HepG2 (cell line): Measurements from ENCODE around the gene DOK1. TPM values are rescaled to one million over a fixed set of nuclear protein-coding genes. Genes with fewer than 3 reads are reported as not detected.

Source experiments
- ATAC-seq: fragments of 200-7000 bp; cut with Tn5 transposase; 3 replicates; pipeline ENCODE4 v1.9.1; 2020; ENCODE audit warnings: mild to moderate bottlenecking, moderate library complexity
- BruUV-seq: library from RNA; stranded (reverse); fragments of 400-500 nt; replicated peaks from 2 replicates; lab custom pipeline; 2021; lab: Mats Ljungman, UMichigan
- CTCF ChIA-PET: fragments of 300-600 bp; formaldehyde crosslinking; extraction: SDS; loops from one replicate; lab custom pipeline; 2021; ENCODE audit warnings: low total read pairs, inconsistent platforms, low intra/inter-chr PET ratio; lab: Yijun Ruan, JAX
- POLR2A ChIA-PET: fragments of 350-600 bp; sonication (Branson Sonifier 250); formaldehyde crosslinking; loops from one replicate; lab custom pipeline; 2020; ENCODE audit warnings: antibody characterized with exemption, inconsistent platforms; lab: Yijun Ruan, JAX
- DNase-seq: peaks from one replicate; pipeline ENCODE4 v3.0.0-alpha.2; 2015; ENCODE audit warnings: low spot score
- FAIRE-seq: peaks from 3 replicates; lab custom pipeline; 2011; peaks lifted over from hg19 to GRCh38; lab: Jason Lieb, UNC
- H2AFZ ChIP-seq: one replicate; pipeline ENCODE4 v1.6.1; 2011; ENCODE audit warnings: low read length, inconsistent platforms
- H3K27ac ChIP-seq: fragments of 300-600 bp; 3 replicates; pipeline ENCODE4 v1.8.0; 2011; ENCODE audit warnings: mixed run types, mild to moderate bottlenecking, mixed read lengths, low read length, inconsistent platforms; ENCODE audit not compliant: insufficient read depth; ENCODE audit errors: extremely low read length
- H3K27me3 ChIP-seq, 2 experiments: fragments of 200-600 bp in 1 of 2; 2 replicates in 1 of 2; 3 replicates in 1 of 2; pipeline versions ENCODE4 v1.6.0 to v1.8.0; 2011; ENCODE audit warnings: low read length in 2 of 2, mild to moderate bottlenecking in 2 of 2, moderate library complexity in 2 of 2, inconsistent platforms in 1 of 2; ENCODE audit not compliant: insufficient read depth in 2 of 2, control insufficient read depth in 1 of 2
- H3K36me3 ChIP-seq, 2 experiments: fragments of 200-600 bp in 1 of 2; replicated peaks in 1 of 2; 2 replicates in 1 of 2; 3 replicates in 1 of 2; pipeline versions ENCODE4 v1.5.1 to v1.8.0; 2011; ENCODE audit warnings: low read length in 2 of 2, inconsistent platforms in 1 of 2; ENCODE audit not compliant: insufficient read depth in 2 of 2, control insufficient read depth in 1 of 2
- H3K4me1 ChIP-seq: 2 replicates; pipeline ENCODE4 v1.5.1; 2012; ENCODE audit warnings: low read length, inconsistent platforms; ENCODE audit not compliant: insufficient read depth
- H3K4me2 ChIP-seq: 2 replicates; pipeline ENCODE4 v1.6.0; 2011; ENCODE audit warnings: low read depth, low read length, inconsistent platforms
- H3K4me3 ChIP-seq, 3 experiments: fragments of 200-600 bp in 1 of 3; sonication (generic), shearing (Covaris generic) in 1 of 3; replicated peaks in 1 of 3; 2 replicates each; pipeline ENCODE4 v1.5.1; 2011 to 2016; ENCODE audit warnings: low read length in 3 of 3, inconsistent platforms in 2 of 3, low read depth in 2 of 3, mild to moderate bottlenecking in 2 of 3, control low read depth in 1 of 3, mixed read lengths in 1 of 3; ENCODE audit not compliant: insufficient read depth in 1 of 3
- H3K79me2 ChIP-seq: one replicate; pipeline ENCODE4 v1.6.1; 2011; ENCODE audit warnings: low read length, inconsistent platforms; ENCODE audit not compliant: insufficient read depth
- H3K9ac ChIP-seq: 2 replicates; pipeline ENCODE4 v1.6.0; 2011; ENCODE audit warnings: mild to moderate bottlenecking, low read depth, low read length, inconsistent platforms; ENCODE audit not compliant: insufficient read depth
- H3K9me3 ChIP-seq: 2 replicates; pipeline ENCODE4 v1.5.1; 2012; ENCODE audit warnings: mild to moderate bottlenecking, low read length
- H4K20me1 ChIP-seq: 2 replicates; pipeline ENCODE4 v1.6.0; 2011; ENCODE audit warnings: inconsistent platforms, mild to moderate bottlenecking, low read length, moderate library complexity; ENCODE audit not compliant: insufficient read depth
- CHCHD3 ChIP-seq: sonication (generic); formaldehyde crosslinking; IDR thresholded peaks from 2 replicates; pipeline ENCODE4 v1.8.0; 2022; ENCODE audit warnings: mild to moderate bottlenecking, missing genetic modification reagents, moderate library complexity
- EHMT2 ChIP-seq: fragments of 200-600 bp; sonication (generic); IDR thresholded peaks from 2 replicates; pipeline ENCODE4 v1.7.0; 2017; ENCODE audit warnings: antibody characterized with exemption, low read depth, low read length, borderline replicate concordance
- ETV5 ChIP-seq: IDR thresholded peaks from 2 replicates; pipeline ENCODE4 v1.6.1; 2018; ENCODE audit warnings: missing biosample characterization, missing genetic modification reagents, inconsistent platforms, borderline replicate concordance
- GATA4 ChIP-seq: sonication (generic); IDR thresholded peaks from 2 replicates; pipeline ENCODE4 v1.6.1; 2016; ENCODE audit warnings: antibody characterized with exemption, low read depth, borderline replicate concordance
- HMG20B ChIP-seq: conservative IDR thresholded peaks from 2 replicates; pipeline ENCODE4 v1.6.1; 2016; ENCODE audit warnings: missing genetic modification reagents, missing compliant biosample characterization
- HOXD1 ChIP-seq: sonication (generic); formaldehyde crosslinking; IDR thresholded peaks from 2 replicates; pipeline ENCODE4 v1.5.0; 2020; ENCODE audit warnings: missing genetic modification reagents
- IRF2 ChIP-seq: IDR thresholded peaks from 2 replicates; pipeline ENCODE4 v1.6.1; 2018; ENCODE audit warnings: missing genetic modification reagents, missing compliant biosample characterization
- KDM5B ChIP-seq: sonication (generic); formaldehyde crosslinking; IDR thresholded peaks from 2 replicates; pipeline ENCODE4 v1.4.0; 2020; ENCODE audit warnings: missing genetic modification reagents, mild to moderate bottlenecking, borderline replicate concordance
- NCOA5 ChIP-seq: sonication (generic); formaldehyde crosslinking; IDR thresholded peaks from 2 replicates; pipeline ENCODE4 v1.4.0; 2020; ENCODE audit warnings: missing genetic modification reagents
- NFIC ChIP-seq: IDR thresholded peaks from 2 replicates; pipeline ENCODE4 v1.6.1; 2012; ENCODE audit warnings: mild to moderate bottlenecking, low read length, inconsistent platforms
- RAD51 ChIP-seq: fragments of 450-650 bp; IDR thresholded peaks from 2 replicates; pipeline ENCODE4 v1.6.1; 2016; ENCODE audit warnings: borderline replicate concordance
- RARG ChIP-seq: sonication (generic); formaldehyde crosslinking; IDR thresholded peaks from 2 replicates; pipeline ENCODE4 v1.4.0; 2020; ENCODE audit warnings: low read depth, mild to moderate bottlenecking, missing genetic modification reagents
- REXO4 ChIP-seq: sonication (generic); formaldehyde crosslinking; IDR thresholded peaks from 2 replicates; pipeline ENCODE4 v1.8.0; 2022; ENCODE audit warnings: missing genetic modification reagents, mild to moderate bottlenecking, borderline replicate concordance
- RFX1 ChIP-seq: fragments of 450-650 bp; IDR thresholded peaks from 2 replicates; pipeline ENCODE4 v1.6.1; 2017
- RFX5 ChIP-seq: IDR thresholded peaks from 2 replicates; pipeline ENCODE4 v1.6.1; 2011; ENCODE audit warnings: low read depth, low read length, improper control_type of control experiment
- SMARCE1 ChIP-seq: fragments of 450-650 bp; IDR thresholded peaks from 2 replicates; pipeline ENCODE4 v1.6.1; 2017; ENCODE audit warnings: borderline replicate concordance
- STAG1 ChIP-seq: sonication (generic); formaldehyde crosslinking; IDR thresholded peaks from 2 replicates; pipeline ENCODE4 v1.4.0; 2020; ENCODE audit warnings: missing genetic modification reagents
- TAF1 ChIP-seq: sonication (generic); formaldehyde crosslinking; IDR thresholded peaks from 2 replicates; pipeline ENCODE4 v1.4.0; 2020; ENCODE audit warnings: missing genetic modification reagents
- ZNF782 ChIP-seq: sonication (generic); formaldehyde crosslinking; IDR thresholded peaks from 2 replicates; pipeline ENCODE4 v1.4.0; 2020; ENCODE audit warnings: missing genetic modification reagents, mild to moderate bottlenecking, borderline replicate concordance
- ZSCAN21 ChIP-seq: sonication (generic); formaldehyde crosslinking; IDR thresholded peaks from 2 replicates; pipeline ENCODE4 v1.8.0; 2022; ENCODE audit warnings: mild to moderate bottlenecking, missing genetic modification reagents, moderate library complexity, borderline replicate concordance
- WGBS: methylation state at CpG from one replicate; pipeline ENCODE4 v1.1.6; 2017; ENCODE audit warnings: low lambda C conversion rate; 5-methylcytosine and 5-hydroxymethylcytosine counted together
- in situ Hi-C: cut with HindIII; loops from 2 replicates; pipeline ENCODE4 v1.10.0; 2017; ENCODE audit warnings: low pct_unique_long_range_greater_than_20kb; ENCODE audit not compliant: extremely low pct_ligation_motif_present
- intact Hi-C: fragments of 100-400 bp; cut with micrococcal nuclease; formaldehyde crosslinking; loops from one replicate; pipeline ENCODE4 v1.10.0; 2022; ENCODE audit not compliant: unreplicated experiment
- polyA plus RNA-seq, 8 experiments: library from polyadenylated mRNA; depleted of rRNA in 3 of 8; stranded (reverse) in 7 of 8; unstranded in 1 of 8; fragments of >200 nt; fragmentation: Illumina TruSeq in 4 of 8; extraction: Trizol in 4 of 8; gene quantifications; 2 replicates each; pipeline versions ENCODE4 v1.2.1 to v1.2.3, GENCODE V29; 2011 to 2016; ENCODE audit warnings: low read depth in 4 of 8, missing spikeins in 1 of 8, mixed read lengths in 1 of 8; ENCODE audit not compliant: insufficient read depth in 1 of 8
- total RNA-seq, 5 experiments: library from RNA; depleted of rRNA; stranded (reverse); fragments of >200 nt; fragmentation: Illumina TruSeq; extraction: Trizol; gene quantifications; 2 replicates each; pipeline ENCODE4 v1.2.3, GENCODE V29; 2016; ENCODE audit warnings: low read depth in 1 of 5
- TF ChIP-seq, protein P1 (sequence below): sonication (generic); formaldehyde crosslinking; conservative IDR thresholded peaks from 2 replicates; pipeline ENCODE4 v1.4.0; 2020; ENCODE audit warnings: missing genetic modification reagents
- TF ChIP-seq, protein P2 (sequence below): sonication (generic); formaldehyde crosslinking; IDR thresholded peaks from 2 replicates; pipeline ENCODE4 v1.4.0; 2020; ENCODE audit warnings: missing genetic modification reagents

Gene DOK1
- total and polyA plus RNA-seq, 2 of the 13 experiments (the other 11 are each of a cell fraction or from before 2014, with no cell fraction given): 0.53 to 0.74 TPM

GRCh38 chr2:74529357-74530238, 24.9 kb upstream of the DOK1 start, which contains the start of the genes AUP1 and HTRA2:
Gene AUP1, minus strand, starts transcription at chr2:74529706. Its CDS starts 77 bp downstream, at chr2:74529629.
Gene HTRA2, plus strand, starts transcription at chr2:74529933. Its CDS starts 74 bp downstream, at chr2:74530007.
- peak; percentile 83 for FAIRE-seq
- TF ChIP-seq GATA4: peak; percentile 58; the same call in 1 of the 2 replicates
- peak; percentile 87 for TF ChIP-seq ETV5 (CRISPR knock-in tag)
- TF ChIP-seq HMG20B: peak; percentile 15; the same call in 1 of the 2 replicates
- no peak for TF ChIP-seq RAD51
- peak; percentile 97 for TF ChIP-seq IRF2 (CRISPR knock-in tag)
- TF ChIP-seq CHCHD3 (CRISPR knock-in tag): no peak
- no peak; the same call in 1 of the 2 replicates for TF ChIP-seq HOXD1 (CRISPR knock-in tag)
- peak; percentile 13; the same call in 1 of the 2 replicates for TF ChIP-seq REXO4 (CRISPR knock-in tag)
- no peak for TF ChIP-seq NFIC
- peak; percentile 89; the same call in 1 of the 2 replicates for TF ChIP-seq RARG (CRISPR knock-in tag)
- no peak for TF ChIP-seq NCOA5 (CRISPR knock-in tag)
- TF ChIP-seq SMARCE1: no peak
- TF ChIP-seq, protein P1, sequence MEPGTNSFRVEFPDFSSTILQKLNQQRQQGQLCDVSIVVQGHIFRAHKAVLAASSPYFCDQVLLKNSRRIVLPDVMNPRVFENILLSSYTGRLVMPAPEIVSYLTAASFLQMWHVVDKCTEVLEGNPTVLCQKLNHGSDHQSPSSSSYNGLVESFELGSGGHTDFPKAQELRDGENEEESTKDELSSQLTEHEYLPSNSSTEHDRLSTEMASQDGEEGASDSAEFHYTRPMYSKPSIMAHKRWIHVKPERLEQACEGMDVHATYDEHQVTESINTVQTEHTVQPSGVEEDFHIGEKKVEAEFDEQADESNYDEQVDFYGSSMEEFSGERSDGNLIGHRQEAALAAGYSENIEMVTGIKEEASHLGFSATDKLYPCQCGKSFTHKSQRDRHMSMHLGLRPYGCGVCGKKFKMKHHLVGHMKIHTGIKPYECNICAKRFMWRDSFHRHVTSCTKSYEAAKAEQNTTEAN (CRISPR knock-in tag): no peak
- no peak for TF ChIP-seq EHMT2
- TF ChIP-seq ZNF782 (CRISPR knock-in tag): peak; percentile 71; the same call in 1 of the 2 replicates
- TF ChIP-seq STAG1 (CRISPR knock-in tag): peak; percentile 19
- TF ChIP-seq ZSCAN21 (CRISPR knock-in tag): peak; percentile 58
- TF ChIP-seq RFX1: no peak
- TF ChIP-seq, protein P2, sequence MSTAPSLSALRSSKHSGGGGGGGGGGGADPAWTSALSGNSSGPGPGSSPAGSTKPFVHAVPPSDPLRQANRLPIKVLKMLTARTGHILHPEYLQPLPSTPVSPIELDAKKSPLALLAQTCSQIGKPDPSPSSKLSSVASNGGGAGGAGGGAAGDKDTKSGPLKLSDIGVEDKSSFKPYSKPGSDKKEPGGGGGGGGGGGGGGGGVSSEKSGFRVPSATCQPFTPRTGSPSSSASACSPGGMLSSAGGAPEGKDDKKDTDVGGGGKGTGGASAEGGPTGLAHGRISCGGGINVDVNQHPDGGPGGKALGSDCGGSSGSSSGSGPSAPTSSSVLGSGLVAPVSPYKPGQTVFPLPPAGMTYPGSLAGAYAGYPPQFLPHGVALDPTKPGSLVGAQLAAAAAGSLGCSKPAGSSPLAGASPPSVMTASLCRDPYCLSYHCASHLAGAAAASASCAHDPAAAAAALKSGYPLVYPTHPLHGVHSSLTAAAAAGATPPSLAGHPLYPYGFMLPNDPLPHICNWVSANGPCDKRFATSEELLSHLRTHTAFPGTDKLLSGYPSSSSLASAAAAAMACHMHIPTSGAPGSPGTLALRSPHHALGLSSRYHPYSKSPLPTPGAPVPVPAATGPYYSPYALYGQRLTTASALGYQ (CRISPR knock-in tag): no peak; the same call in 1 of the 2 replicates
- TF ChIP-seq TAF1: peak; percentile 98
- TF ChIP-seq RFX5: peak; percentile 46; the same call in 1 of the 2 replicates
- peak; percentile 80; the same call in 1 of the 2 replicates for TF ChIP-seq KDM5B (CRISPR knock-in tag)

More at GRCh38 chr2:74529357-74530238, 24.9 kb upstream of the DOK1 start, which contains the start of the genes AUP1 and HTRA2:
- Histone ChIP-seq H2AFZ (no peak within 1 kb of the TSS), H3K4me1 (peaks cover 55% of the 10 kb centered on the region), H4K20me1 (no peaks in the 10 kb centered on the region), H3K27me3 (no peaks in the 10 kb centered on the region; a peak in 1 of 5 replicates), H3K4me3 (peak within 1 kb of the TSS; percentile 84 to 100 (median 100)), H3K36me3 (peaks cover 19 to 33% of the 10 kb centered on the region in 2 experiments), H3K27ac (peak within 1 kb of the TSS; percentile 95), H3K9ac (peak within 1 kb of the TSS; percentile 99), H3K79me2 (peaks cover 43% of the 10 kb centered on the region), H3K4me2 (peak within 1 kb of the TSS; percentile 94), H3K9me3 (no peaks in the 10 kb centered on the region)
- CTCF ChIA-PET: interaction anchor here (1.5 to 1.9 kb wide), 2 partner anchors 23 to 46 kb away, joined by 3 to 5 read pairs; partner anchors contain the start of genes CCDC142, PCGF1 and TTC31
- POLR2A ChIA-PET: interaction anchor here (0.6 to 5.9 kb wide), 27 partner anchors 9 to 351 kb away, joined by 3 to 93 read pairs (median 5); partner anchors contain the start of genes CCDC142, INO80B, LBX2 and LOXL3
- ATAC-seq: peak; percentile 90
- WGBS: 2% methylated on average over 34 of the region's 87 CpGs
- intact Hi-C loops: loop anchor here (1.0 to 2.0 kb wide), 5 partner anchors 22 to 71 kb away; partner anchors contain the start of genes MRPL53, PCGF1, TTC31 and WBP1
- DNase-seq: peak; percentile 98
- no TSS peak for BruUV-seq
- in situ Hi-C loops: no loop called here
